Mammary epithelial cell (primary cell): ENCODE results near the gene ARSG.
"Not testable (repeated sequence)": the region's sequence is repeated elsewhere in the genome, so short reads cannot be mapped to it uniquely, and the experiment has no call there.

Source experiments
- CTCF ChIP-seq, 2 donors: IDR thresholded peaks in 1 of 2; conservative IDR thresholded peaks in 1 of 2; 2 replicates each; pipeline ENCODE4 v1.5.1; 2011 to 2012; ENCODE audit warnings: inconsistent platforms in 2 of 2, low read length in 2 of 2, mild to moderate bottlenecking in 2 of 2, control low read depth in 1 of 2, low read depth in 1 of 2; ENCODE audit not compliant: insufficient read depth in 1 of 2; ENCODE audit errors: extremely low read depth in 1 of 2
- EZH2 ChIP-seq: IDR thresholded peaks from 2 replicates; pipeline ENCODE4 v1.6.1; 2012; ENCODE audit warnings: low read length, inconsistent platforms, borderline replicate concordance

- not testable (repeated sequence) for TF ChIP-seq CTCF (conservative IDR thresholded peaks at IDR 0.05 in 1 of 2, IDR thresholded peaks at IDR 0.05 in 1 of 2; ENCODE audit: extremely low read depth in 1 of 2, insufficient read depth in 1 of 2, low read depth in 1 of 2, low read length in 2 of 2); EZH2
Measured at GRCh38 chr17:68414901-68415300, 123.6 kb downstream of the ARSG start.
